ENCODE results near the gene RBPMS2. TPM values are rescaled to one million over a fixed set of nuclear protein-coding genes. Genes with fewer than 3 reads are reported as not detected.

RBPMS2 gene
- total and polyA plus RNA-seq, 2 donors (not counting 3 experiments of a cell fraction or from before 2014, with no cell fraction given), result 2.3 to 7.8 TPM

DNA sequence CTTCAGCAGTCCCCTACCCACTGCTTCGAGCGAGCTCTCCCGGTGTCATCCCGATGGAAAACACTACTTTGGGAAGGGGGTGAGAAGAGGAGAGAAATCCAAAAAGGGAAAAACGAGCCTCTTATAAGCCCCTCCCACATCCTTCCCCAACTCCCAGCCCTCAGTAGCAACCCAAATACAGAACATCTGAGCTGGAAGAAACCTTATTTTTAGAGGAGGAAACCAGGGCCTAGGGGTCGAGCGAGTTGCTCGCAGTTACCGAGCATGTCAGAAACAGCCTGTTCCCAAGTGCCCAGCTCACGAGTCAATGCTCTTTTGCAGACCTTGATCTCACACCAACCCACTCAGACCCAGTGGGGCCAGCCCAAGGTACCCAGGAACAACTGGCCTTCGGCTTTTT is 14.2 kb downstream of the RBPMS2 start:
- intact Hi-C loops (cut with micrococcal nuclease), result no loop called here
- FAIRE-seq, result no peak
- dilution Hi-C loops (cut with MboI; ENCODE audit: extremely low pct_ligation_motif_present, low sequenced_read_pairs), result no loop called here
- Histone ChIP-seq H3K4me1 (ENCODE audit: control insufficient read depth, extremely low read depth, insufficient read depth, low read length) (no peaks in the 10 kb centered on the region), H4K20me1 (replicated peaks; ENCODE audit: control insufficient read depth, extremely low read depth, insufficient read depth, low read length) (no peaks in the 10 kb centered on the region), H3K4me3 (replicated peaks in 1 of 3; ENCODE audit: insufficient read depth in 1 of 3, low read depth in 1 of 3, low read length in 3 of 3) (no peak overlapping the region), H3K4me2 (ENCODE audit: insufficient read depth, low read length) (no peak overlapping the region), H2AFZ (ENCODE audit: low read depth, low read length) (no peak overlapping the region), H3K36me3 (ENCODE audit: control insufficient read depth in 2 of 2, extremely low read depth in 1 of 2, insufficient read depth in 2 of 2, low read length in 2 of 2) (no peaks in the 10 kb centered on the region), H3K9me1 (replicated peaks; ENCODE audit: control insufficient read depth, extremely low read depth, insufficient read depth, low read length) (no peaks in the 10 kb centered on the region), H3K27ac (ENCODE audit: insufficient read depth, low read depth, low read length) (no peak overlapping the region), H3K9ac (replicated peaks; ENCODE audit: extremely low read depth, insufficient read depth, low read length) (no peak overlapping the region), H3K79me2 (ENCODE audit: control insufficient read depth, insufficient read depth, low read length) (no peaks in the 10 kb centered on the region), H3K9me3 (replicated peaks; ENCODE audit: control insufficient read depth, insufficient read depth, low read length) (no peaks in the 10 kb centered on the region), H3K27me3 (ENCODE audit: control insufficient read depth in 2 of 2, insufficient read depth in 2 of 2, low read length in 2 of 2) (no peaks in the 10 kb centered on the region)
- no TSS peak for BruUV-seq (replicated peaks)
- DNase-seq (ENCODE audit: low read depth, low spot score), result no peak
- CTCF ChIA-PET, result interaction anchor here (1.2 kb wide), 1 partner anchor 11 kb away, joined by 3 read pairs; no protein-coding TSS in a partner anchor
- TF ChIP-seq POLR2AphosphoS5 (IDR thresholded peaks at IDR 0.05; ENCODE audit: insufficient read depth, low read depth, low read length) (no peak), MYC (IDR thresholded peaks at IDR 0.05; ENCODE audit: low read depth, low read length) (no peak), POLR2A (IDR thresholded peaks at IDR 0.05; ENCODE audit: low read depth, low read length) (no peak), FOS (IDR thresholded peaks at IDR 0.05; ENCODE audit: borderline replicate concordance, insufficient read depth, low read length) (no peak), GATA2 (IDR thresholded peaks at IDR 0.05; ENCODE audit: insufficient read depth, insufficient read length, low read depth, low read length) (no peak), JUN (IDR thresholded peaks at IDR 0.05; ENCODE audit: borderline replicate concordance, insufficient read depth, insufficient read length, low read depth) (no peak), EZH2 (IDR thresholded peaks at IDR 0.05; ENCODE audit: borderline replicate concordance, low read depth, low read length, severe bottlenecking) (no peak)
- TF ChIP-seq, protein P1, sequence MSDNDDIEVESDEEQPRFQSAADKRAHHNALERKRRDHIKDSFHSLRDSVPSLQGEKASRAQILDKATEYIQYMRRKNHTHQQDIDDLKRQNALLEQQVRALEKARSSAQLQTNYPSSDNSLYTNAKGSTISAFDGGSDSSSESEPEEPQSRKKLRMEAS (IDR thresholded peaks at IDR 0.05; ENCODE audit: insufficient read depth, insufficient read length), result no peak
- TF ChIP-seq, protein P2, sequence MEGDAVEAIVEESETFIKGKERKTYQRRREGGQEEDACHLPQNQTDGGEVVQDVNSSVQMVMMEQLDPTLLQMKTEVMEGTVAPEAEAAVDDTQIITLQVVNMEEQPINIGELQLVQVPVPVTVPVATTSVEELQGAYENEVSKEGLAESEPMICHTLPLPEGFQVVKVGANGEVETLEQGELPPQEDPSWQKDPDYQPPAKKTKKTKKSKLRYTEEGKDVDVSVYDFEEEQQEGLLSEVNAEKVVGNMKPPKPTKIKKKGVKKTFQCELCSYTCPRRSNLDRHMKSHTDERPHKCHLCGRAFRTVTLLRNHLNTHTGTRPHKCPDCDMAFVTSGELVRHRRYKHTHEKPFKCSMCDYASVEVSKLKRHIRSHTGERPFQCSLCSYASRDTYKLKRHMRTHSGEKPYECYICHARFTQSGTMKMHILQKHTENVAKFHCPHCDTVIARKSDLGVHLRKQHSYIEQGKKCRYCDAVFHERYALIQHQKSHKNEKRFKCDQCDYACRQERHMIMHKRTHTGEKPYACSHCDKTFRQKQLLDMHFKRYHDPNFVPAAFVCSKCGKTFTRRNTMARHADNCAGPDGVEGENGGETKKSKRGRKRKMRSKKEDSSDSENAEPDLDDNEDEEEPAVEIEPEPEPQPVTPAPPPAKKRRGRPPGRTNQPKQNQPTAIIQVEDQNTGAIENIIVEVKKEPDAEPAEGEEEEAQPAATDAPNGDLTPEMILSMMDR (IDR thresholded peaks at IDR 0.05; ENCODE audit: extremely low read depth in 1 of 2, insufficient read depth in 1 of 2, low read depth in 1 of 2, low read length in 2 of 2), result no peak
- POLR2A ChIA-PET, result no interaction called here

Measured in endothelial cell of umbilical vein (primary cell).